GM23338 (cell line): Measurements from ENCODE around the gene NCOA1. TPM values are rescaled to one million over a fixed set of nuclear protein-coding genes. Genes with fewer than 3 reads are reported as not detected.

Experiments
- ATAC-seq: fragments of 200-7000 bp; cut with Tn5 transposase; 3 replicates; pipeline ENCODE4 v1.9.1; 2020
- DNase-seq: peaks from one replicate; pipeline ENCODE4 v3.0.0-alpha.2; 2015; ENCODE audit warnings: low spot score
- H2AFZ ChIP-seq: fragments of 200-600 bp; sonication (generic); 2 replicates; pipeline ENCODE4 v1.8.0; 2016; ENCODE audit warnings: antibody characterized with exemption, mild to moderate bottlenecking, moderate library complexity
- H3F3A ChIP-seq: fragments of 200-600 bp; sonication (generic); replicated peaks from 2 replicates; pipeline ENCODE4 v1.8.0; 2017; ENCODE audit warnings: antibody characterized with exemption, mixed run types, low read depth
- H3K27ac ChIP-seq: fragments of 200-600 bp; sonication (generic); 2 replicates; pipeline ENCODE4 v1.6.1; 2016; ENCODE audit warnings: low read depth
- H3K27me3 ChIP-seq: fragments of 200-600 bp; sonication (generic); 2 replicates; pipeline ENCODE4 v1.8.0; 2016; ENCODE audit warnings: mild to moderate bottlenecking, mixed run types, moderate library complexity; ENCODE audit not compliant: insufficient read depth
- H3K36me3 ChIP-seq: fragments of 200-600 bp; sonication (generic); 2 replicates; pipeline ENCODE4 v1.8.0; 2016; ENCODE audit warnings: mild to moderate bottlenecking; ENCODE audit not compliant: insufficient read depth
- H3K4me1 ChIP-seq: fragments of 200-600 bp; sonication (generic); 2 replicates; pipeline ENCODE4 v1.8.0; 2016; ENCODE audit warnings: mild to moderate bottlenecking, moderate library complexity; ENCODE audit not compliant: insufficient read depth
- H3K4me2 ChIP-seq: fragments of 200-600 bp; sonication (generic); 2 replicates; pipeline ENCODE4 v1.7.1; 2017; ENCODE audit warnings: mixed run types
- H3K4me3 ChIP-seq: fragments of 200-600 bp; sonication (generic); 2 replicates; pipeline ENCODE4 v1.6.1; 2016; ENCODE audit warnings: mixed run types
- H3K79me2 ChIP-seq: fragments of 200-600 bp; sonication (generic); replicated peaks from 2 replicates; pipeline ENCODE4 v1.8.0; 2017; ENCODE audit warnings: mild to moderate bottlenecking; ENCODE audit not compliant: insufficient read depth
- H3K9me2 ChIP-seq: fragments of 200-600 bp; sonication (generic); 2 replicates; pipeline ENCODE4 v1.8.0; 2017; ENCODE audit not compliant: insufficient read depth
- H4K20me1 ChIP-seq: fragments of 200-600 bp; sonication (generic); replicated peaks from 2 replicates; pipeline ENCODE4 v1.8.0; 2017; ENCODE audit warnings: mild to moderate bottlenecking; ENCODE audit not compliant: insufficient read depth
- H3K27ac Mint-ChIP-seq: 2 replicates; pipeline ENCODE4 v1.8.0; 2020; ENCODE audit warnings: inconsistent platforms, mild to moderate bottlenecking, moderate library complexity, mixed read lengths
- H3K27me3 Mint-ChIP-seq: 3 replicates; pipeline ENCODE4 v1.8.0; 2022; ENCODE audit warnings: low read depth, mild to moderate bottlenecking, moderate library complexity, mixed read lengths, inconsistent platforms; ENCODE audit not compliant: insufficient read depth, poor library complexity
- H3K36me3 Mint-ChIP-seq: 3 replicates; pipeline ENCODE4 v1.8.0; 2021; ENCODE audit warnings: low read depth, mild to moderate bottlenecking, inconsistent platforms, moderate library complexity, mixed read lengths
- H3K4me1 Mint-ChIP-seq: 3 replicates; pipeline ENCODE4 v1.8.0; 2020; ENCODE audit warnings: mild to moderate bottlenecking, inconsistent platforms, mixed read lengths
- H3K4me3 Mint-ChIP-seq: 3 replicates; pipeline ENCODE4 v1.8.0; 2021; ENCODE audit warnings: moderate library complexity, mild to moderate bottlenecking, inconsistent platforms, mixed read lengths
- H3K9me3 Mint-ChIP-seq: 3 replicates; pipeline ENCODE4 v1.8.0; 2020; ENCODE audit warnings: moderate library complexity, mild to moderate bottlenecking, inconsistent platforms, mixed read lengths
- CREB1 ChIP-seq: fragments of 250-450 bp; sonication (Bioruptor Pico); IDR thresholded peaks from 2 replicates; pipeline ENCODE4 v1.5.0; 2020; ENCODE audit warnings: low read depth, mild to moderate bottlenecking, moderate library complexity
- EZH2 ChIP-seq: fragments of 200-600 bp; sonication (generic); IDR thresholded peaks from one replicate; pipeline ENCODE4 v1.8.0; 2017; ENCODE audit warnings: antibody characterized with exemption, mild to moderate bottlenecking, low read depth; ENCODE audit not compliant: unreplicated experiment
- EZH2phosphoT487 ChIP-seq: fragments of 200-600 bp; sonication (generic); IDR thresholded peaks from one replicate; pipeline ENCODE4 v1.8.1; 2018; ENCODE audit warnings: antibody characterized with exemption; ENCODE audit not compliant: unreplicated experiment
- JUNB ChIP-seq: IDR thresholded peaks from one replicate; pipeline ENCODE4 v1.6.1; 2016; ENCODE audit warnings: antibody characterized with exemption; ENCODE audit not compliant: unreplicated experiment
- POLR2AphosphoS5 ChIP-seq: IDR thresholded peaks from 2 replicates; pipeline ENCODE4 v1.6.1; 2016; ENCODE audit warnings: antibody characterized with exemption, low read depth
- STAT1 ChIP-seq: IDR thresholded peaks from one replicate; pipeline ENCODE4 v1.6.1; 2016; ENCODE audit warnings: antibody characterized with exemption; ENCODE audit not compliant: unreplicated experiment
- ZNF114 ChIP-seq: fragments of 250-450 bp; sonication (Bioruptor Pico); IDR thresholded peaks from 2 replicates; pipeline ENCODE4 v1.5.0; 2020; ENCODE audit warnings: mild to moderate bottlenecking, moderate library complexity
- ZNF331 ChIP-seq: fragments of 250-450 bp; sonication (Bioruptor Pico); IDR thresholded peaks from 2 replicates; pipeline ENCODE4 v1.5.0; 2020; ENCODE audit warnings: low read depth, mild to moderate bottlenecking, moderate library complexity
- ZNF462 ChIP-seq: fragments of 250-450 bp; sonication (Bioruptor Pico); IDR thresholded peaks from 2 replicates; pipeline ENCODE4 v1.5.0; 2020; ENCODE audit warnings: mild to moderate bottlenecking, moderate library complexity
- polyA plus RNA-seq: library from polyadenylated mRNA; unstranded; fragments of >200 nt; fragmentation: Nextera tagmentation; extraction: Ambion mirVana; gene quantifications from 2 replicates; pipeline ENCODE4 v1.2.1, GENCODE V29; 2016
- total RNA-seq: library from RNA; depleted of rRNA; stranded (reverse); fragments of >200 nt; shearing (Covaris generic); gene quantifications from 2 replicates; pipeline ENCODE4 v1.2.3, GENCODE V29; 2014
- TF ChIP-seq, protein P1 (sequence below): IDR thresholded peaks from one replicate; pipeline ENCODE4 v1.6.1; 2018; ENCODE audit warnings: antibody characterized with exemption; ENCODE audit not compliant: unreplicated experiment
- TF ChIP-seq, protein P2 (sequence below), 2 experiments: fragments of 200-600 bp in 1 of 2; sonication (generic) in 1 of 2; conservative IDR thresholded peaks; 2 replicates each; pipeline versions ENCODE4 v1.5.1 to v1.6.1; 2016 to 2017; ENCODE audit warnings: antibody characterized with exemption in 2 of 2, low read depth in 2 of 2, mild to moderate bottlenecking in 2 of 2, moderate library complexity in 1 of 2
- TF ChIP-seq, protein P3 (sequence below): IDR thresholded peaks from 2 replicates; pipeline ENCODE4 v1.6.1; 2016; ENCODE audit warnings: antibody characterized with exemption

The NCOA1 gene
- total and polyA plus RNA-seq, 2 experiments from 2014 or later: 7.1 to 15.1 TPM

DNA sequence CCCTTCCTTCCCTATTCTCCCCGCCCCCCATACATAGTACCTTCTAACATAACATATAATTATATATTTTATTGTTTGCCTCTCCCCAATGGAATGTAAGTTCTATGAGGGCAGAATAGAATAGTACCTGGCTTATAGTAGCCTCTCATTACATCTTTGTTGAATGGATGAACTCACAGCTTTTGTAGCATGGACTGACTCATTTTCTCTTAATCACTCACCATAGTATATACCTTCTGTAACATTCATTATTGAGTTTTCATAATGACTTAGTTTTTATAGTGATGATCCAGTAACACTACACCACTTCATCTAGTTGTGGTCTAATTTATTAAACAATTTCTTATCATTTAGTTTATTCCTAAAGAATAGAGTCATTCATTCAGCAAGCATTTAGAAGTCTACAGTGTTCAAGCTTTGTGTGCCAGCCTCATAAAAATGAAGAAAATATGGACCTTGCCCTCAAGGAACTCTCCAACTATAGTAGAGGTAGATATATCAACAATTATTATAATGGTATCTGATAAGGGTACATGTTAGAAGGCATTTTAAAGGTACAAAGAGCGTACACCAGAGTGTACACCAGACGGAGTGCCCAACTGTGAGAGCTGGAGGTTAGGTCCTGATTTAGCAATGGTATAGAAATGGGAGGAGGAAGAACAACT is 31.1 kb downstream of the NCOA1 start:
- peaks cover 4% of the 10 kb centered on the region; the same call in 1 of the 2 replicates for H3K79me2 ChIP-seq
- H3K36me3 ChIP-seq: no peaks in the 10 kb centered on the region
- Mint-ChIP-seq H3K9me3 (no peaks in the 10 kb centered on the region), H3K27ac (no peak overlapping the region), H3K27me3 (no peaks in the 10 kb centered on the region), H3K36me3 (no peaks in the 10 kb centered on the region), H3K4me3 (no peak overlapping the region), H3K4me1 (no peaks in the 10 kb centered on the region)
- H3F3A ChIP-seq: no peaks in the 10 kb centered on the region
- H3K4me1 ChIP-seq: no peaks in the 10 kb centered on the region
- TF ChIP-seq, protein P1, sequence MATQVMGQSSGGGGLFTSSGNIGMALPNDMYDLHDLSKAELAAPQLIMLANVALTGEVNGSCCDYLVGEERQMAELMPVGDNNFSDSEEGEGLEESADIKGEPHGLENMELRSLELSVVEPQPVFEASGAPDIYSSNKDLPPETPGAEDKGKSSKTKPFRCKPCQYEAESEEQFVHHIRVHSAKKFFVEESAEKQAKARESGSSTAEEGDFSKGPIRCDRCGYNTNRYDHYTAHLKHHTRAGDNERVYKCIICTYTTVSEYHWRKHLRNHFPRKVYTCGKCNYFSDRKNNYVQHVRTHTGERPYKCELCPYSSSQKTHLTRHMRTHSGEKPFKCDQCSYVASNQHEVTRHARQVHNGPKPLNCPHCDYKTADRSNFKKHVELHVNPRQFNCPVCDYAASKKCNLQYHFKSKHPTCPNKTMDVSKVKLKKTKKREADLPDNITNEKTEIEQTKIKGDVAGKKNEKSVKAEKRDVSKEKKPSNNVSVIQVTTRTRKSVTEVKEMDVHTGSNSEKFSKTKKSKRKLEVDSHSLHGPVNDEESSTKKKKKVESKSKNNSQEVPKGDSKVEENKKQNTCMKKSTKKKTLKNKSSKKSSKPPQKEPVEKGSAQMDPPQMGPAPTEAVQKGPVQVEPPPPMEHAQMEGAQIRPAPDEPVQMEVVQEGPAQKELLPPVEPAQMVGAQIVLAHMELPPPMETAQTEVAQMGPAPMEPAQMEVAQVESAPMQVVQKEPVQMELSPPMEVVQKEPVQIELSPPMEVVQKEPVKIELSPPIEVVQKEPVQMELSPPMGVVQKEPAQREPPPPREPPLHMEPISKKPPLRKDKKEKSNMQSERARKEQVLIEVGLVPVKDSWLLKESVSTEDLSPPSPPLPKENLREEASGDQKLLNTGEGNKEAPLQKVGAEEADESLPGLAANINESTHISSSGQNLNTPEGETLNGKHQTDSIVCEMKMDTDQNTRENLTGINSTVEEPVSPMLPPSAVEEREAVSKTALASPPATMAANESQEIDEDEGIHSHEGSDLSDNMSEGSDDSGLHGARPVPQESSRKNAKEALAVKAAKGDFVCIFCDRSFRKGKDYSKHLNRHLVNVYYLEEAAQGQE: no peak
- TF ChIP-seq, protein P2, sequence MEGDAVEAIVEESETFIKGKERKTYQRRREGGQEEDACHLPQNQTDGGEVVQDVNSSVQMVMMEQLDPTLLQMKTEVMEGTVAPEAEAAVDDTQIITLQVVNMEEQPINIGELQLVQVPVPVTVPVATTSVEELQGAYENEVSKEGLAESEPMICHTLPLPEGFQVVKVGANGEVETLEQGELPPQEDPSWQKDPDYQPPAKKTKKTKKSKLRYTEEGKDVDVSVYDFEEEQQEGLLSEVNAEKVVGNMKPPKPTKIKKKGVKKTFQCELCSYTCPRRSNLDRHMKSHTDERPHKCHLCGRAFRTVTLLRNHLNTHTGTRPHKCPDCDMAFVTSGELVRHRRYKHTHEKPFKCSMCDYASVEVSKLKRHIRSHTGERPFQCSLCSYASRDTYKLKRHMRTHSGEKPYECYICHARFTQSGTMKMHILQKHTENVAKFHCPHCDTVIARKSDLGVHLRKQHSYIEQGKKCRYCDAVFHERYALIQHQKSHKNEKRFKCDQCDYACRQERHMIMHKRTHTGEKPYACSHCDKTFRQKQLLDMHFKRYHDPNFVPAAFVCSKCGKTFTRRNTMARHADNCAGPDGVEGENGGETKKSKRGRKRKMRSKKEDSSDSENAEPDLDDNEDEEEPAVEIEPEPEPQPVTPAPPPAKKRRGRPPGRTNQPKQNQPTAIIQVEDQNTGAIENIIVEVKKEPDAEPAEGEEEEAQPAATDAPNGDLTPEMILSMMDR (conservative IDR thresholded peaks at IDR 0.05; ENCODE audit: low read depth in 2 of 2): no peak
- no peak for TF ChIP-seq ZNF114 (CRISPR knock-in tag)
- TF ChIP-seq STAT1: no peak
- TF ChIP-seq ZNF331 (CRISPR knock-in tag): no peak
- no peak for TF ChIP-seq ZNF462
- TF ChIP-seq CREB1 (CRISPR knock-in tag): no peak
- TF ChIP-seq, protein P3, sequence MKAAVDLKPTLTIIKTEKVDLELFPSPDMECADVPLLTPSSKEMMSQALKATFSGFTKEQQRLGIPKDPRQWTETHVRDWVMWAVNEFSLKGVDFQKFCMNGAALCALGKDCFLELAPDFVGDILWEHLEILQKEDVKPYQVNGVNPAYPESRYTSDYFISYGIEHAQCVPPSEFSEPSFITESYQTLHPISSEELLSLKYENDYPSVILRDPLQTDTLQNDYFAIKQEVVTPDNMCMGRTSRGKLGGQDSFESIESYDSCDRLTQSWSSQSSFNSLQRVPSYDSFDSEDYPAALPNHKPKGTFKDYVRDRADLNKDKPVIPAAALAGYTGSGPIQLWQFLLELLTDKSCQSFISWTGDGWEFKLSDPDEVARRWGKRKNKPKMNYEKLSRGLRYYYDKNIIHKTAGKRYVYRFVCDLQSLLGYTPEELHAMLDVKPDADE: no peak
- no peak for TF ChIP-seq EZH2
- TF ChIP-seq EZH2phosphoT487: no peak
- no peak for TF ChIP-seq POLR2AphosphoS5
- no peak for TF ChIP-seq JUNB
- no peaks in the 10 kb centered on the region for H3K27me3 ChIP-seq
- no peak overlapping the region for H2AFZ ChIP-seq
- H3K4me2 ChIP-seq: no peak overlapping the region
- ATAC-seq (no peak), DNase-seq (no peak)
- no peak overlapping the region for H3K4me3 ChIP-seq
- no peaks in the 10 kb centered on the region for H3K9me2 ChIP-seq
- H3K27ac ChIP-seq: no peak overlapping the region
- no peaks in the 10 kb centered on the region for H4K20me1 ChIP-seq
